ENCODE measurements around the gene PDZD7.
A peak's percentile ranks its signal among the peaks of the same experiment; 100 is the strongest.

Gene PDZD7

DNA sequence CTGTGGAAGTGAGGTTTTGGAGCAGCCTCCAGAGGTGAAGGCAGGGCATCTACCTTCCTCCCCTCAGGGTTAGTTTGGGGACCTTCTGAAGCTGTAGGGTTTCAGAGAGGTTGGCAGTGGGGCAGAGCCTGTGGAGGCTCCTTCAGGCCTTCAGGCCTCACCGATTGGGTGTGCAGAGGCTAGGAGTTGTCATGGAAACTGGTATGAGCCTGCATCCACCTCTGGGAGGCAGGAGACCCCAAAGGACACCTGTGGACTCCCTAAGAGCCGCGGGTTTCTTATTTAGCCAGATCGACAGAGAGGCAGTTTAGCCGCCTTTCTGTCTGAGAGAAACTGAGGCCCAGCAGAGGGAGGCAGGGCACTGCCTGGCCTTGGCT lies 29.3 kb downstream of the PDZD7 start:
- H2AFZ ChIP-seq (ENCODE audit: low read depth, low read length) = no peak overlapping the region
- 93% methylated on average over 5 of the region's 5 CpGs for WGBS

DNA sequence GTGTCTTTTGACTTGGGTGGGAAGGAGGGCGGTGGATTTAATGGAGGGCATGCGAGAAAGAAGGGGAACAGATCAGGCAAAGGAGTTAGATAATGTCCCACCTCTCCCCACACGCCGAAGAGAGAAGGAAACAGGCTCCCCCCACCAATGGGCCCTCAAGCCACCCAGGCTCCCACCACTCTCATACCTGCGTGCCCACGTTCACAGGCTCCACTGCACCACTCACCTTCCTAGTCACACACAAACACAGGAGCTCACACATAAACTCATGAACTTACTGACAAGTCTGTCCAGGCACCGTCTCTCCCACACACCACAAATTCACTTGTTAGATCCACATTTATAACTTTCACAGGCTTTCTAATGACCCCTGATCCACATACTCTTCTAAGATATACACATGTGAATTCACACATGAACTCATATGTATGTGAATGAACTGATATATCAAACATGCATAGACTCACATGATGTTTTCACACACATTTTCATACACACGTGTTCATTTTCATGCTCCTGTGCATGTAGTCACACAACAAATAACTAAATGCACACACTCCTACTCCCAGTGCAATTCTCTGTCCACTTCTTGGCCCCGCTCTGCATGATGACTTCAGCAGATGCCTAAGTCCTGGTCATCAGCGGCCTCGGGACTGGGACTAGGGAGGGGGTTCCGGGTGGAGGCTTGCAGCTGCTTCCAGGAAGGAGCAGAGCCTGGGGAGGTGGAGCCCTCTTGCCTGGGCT lies 29.8 kb downstream of the PDZD7 start:
- peak overlapping the region; percentile 12 to 20 for H2BK12ac ChIP-seq (ENCODE audit: low read length in 2 of 2)
- H3K27me3 ChIP-seq (ENCODE audit: control insufficient read depth in 1 of 2, insufficient read depth in 1 of 2, low read length in 2 of 2) = no peaks in the 10 kb centered on the region
- peak overlapping the region; percentile 43 for H3K4me2 ChIP-seq (ENCODE audit: low read length, poor library complexity, severe bottlenecking)
- peak; percentile 93 for DNase-seq
- H3K27ac ChIP-seq (ENCODE audit: low read length, poor library complexity, severe bottlenecking) = peak overlapping the region; percentile 83
- H3K9ac ChIP-seq (ENCODE audit: low read length) = peak overlapping the region; percentile 100
- H3K4me1 ChIP-seq (ENCODE audit: control insufficient read depth, insufficient read depth, low read depth, low read length) = peaks cover 39% of the 10 kb centered on the region
- peak overlapping the region; percentile 55 for H4K91ac ChIP-seq (ENCODE audit: low read length)
- H2AK5ac ChIP-seq (ENCODE audit: low read length, severe bottlenecking) = peak overlapping the region; percentile 27
- no peak overlapping the region for H2AFZ ChIP-seq (ENCODE audit: low read depth, low read length)
- peak overlapping the region; percentile 45 for H4K8ac ChIP-seq (ENCODE audit: low read length)
- H3K79me1 ChIP-seq (replicated peaks; ENCODE audit: low read length, poor library complexity, severe bottlenecking) = peaks cover 24% of the 10 kb centered on the region
- H3K4me3 ChIP-seq (ENCODE audit: insufficient read depth in 1 of 2, low read depth in 1 of 2, low read length in 2 of 2) = peak overlapping the region; percentile 75 to 96
- H3K14ac ChIP-seq (ENCODE audit: low read length in 2 of 2) = peak overlapping the region in 1 of 2 experiments; percentile 90
- H3K18ac ChIP-seq (ENCODE audit: low read depth in 1 of 2, low read length in 2 of 2) = peak overlapping the region; percentile 16 to 95
- peak overlapping the region; percentile 97 for H2BK120ac ChIP-seq (ENCODE audit: low read depth, low read length)
- no peak overlapping the region for H2BK5ac ChIP-seq (ENCODE audit: low read depth, low read length, poor library complexity, severe bottlenecking)
- H2BK15ac ChIP-seq (ENCODE audit: low read depth, poor library complexity, severe bottlenecking) = peak overlapping the region; percentile 60
- 40% methylated on average over 11 of the region's 12 CpGs for WGBS
- H3K9me3 ChIP-seq (ENCODE audit: control insufficient read depth, low read length) = no peaks in the 10 kb centered on the region
- H3K4ac ChIP-seq (ENCODE audit: low read depth in 1 of 2, low read length in 2 of 2) = peak overlapping the region in 1 of 2 experiments; percentile 96
- H3K23ac ChIP-seq (ENCODE audit: low read length in 2 of 2) = peak overlapping the region in 1 of 2 experiments; percentile 1
- peaks cover 38 to 40% of the 10 kb centered on the region in 2 experiments for H3K36me3 ChIP-seq (ENCODE audit: control insufficient read depth in 1 of 2, insufficient read depth in 2 of 2, low read depth in 1 of 2, low read length in 2 of 2)

More for the DNA sequence above, 29.3 kb downstream of the PDZD7 start:
- H3K27ac ChIP-seq (ENCODE audit: low read length, poor library complexity, severe bottlenecking) = peak overlapping the region; percentile 83
- H4K8ac ChIP-seq (ENCODE audit: low read length) = peak overlapping the region; percentile 15
- peaks cover 33% of the 10 kb centered on the region for H3K4me1 ChIP-seq (ENCODE audit: control insufficient read depth, insufficient read depth, low read depth, low read length)
- H3K18ac ChIP-seq (ENCODE audit: low read depth in 1 of 2, low read length in 2 of 2) = peak overlapping the region in 1 of 2 experiments; percentile 63
- DNase-seq = no peak
- peak overlapping the region; percentile 36 for H2BK120ac ChIP-seq (ENCODE audit: low read depth, low read length)
- peak overlapping the region; percentile 43 for H3K4me2 ChIP-seq (ENCODE audit: low read length, poor library complexity, severe bottlenecking)
- no peaks in the 10 kb centered on the region for H3K27me3 ChIP-seq (ENCODE audit: control insufficient read depth in 1 of 2, insufficient read depth in 1 of 2, low read length in 2 of 2)
- peaks cover 43 to 46% of the 10 kb centered on the region in 2 experiments for H3K36me3 ChIP-seq (ENCODE audit: control insufficient read depth in 1 of 2, insufficient read depth in 2 of 2, low read depth in 1 of 2, low read length in 2 of 2)
- no peaks in the 10 kb centered on the region for H3K9me3 ChIP-seq (ENCODE audit: control insufficient read depth, low read length)
- H2BK15ac ChIP-seq (ENCODE audit: low read depth, poor library complexity, severe bottlenecking) = no peak overlapping the region
- H2AK5ac ChIP-seq (ENCODE audit: low read length, severe bottlenecking) = peak overlapping the region; percentile 3
- H4K91ac ChIP-seq (ENCODE audit: low read length) = no peak overlapping the region
- peak overlapping the region in 1 of 2 experiments; percentile 25 for H2BK12ac ChIP-seq (ENCODE audit: low read length in 2 of 2)
- H3K79me1 ChIP-seq (replicated peaks; ENCODE audit: low read length, poor library complexity, severe bottlenecking) = peaks cover 22% of the 10 kb centered on the region
- peak overlapping the region in 1 of 2 experiments; percentile 71 for H3K4ac ChIP-seq (ENCODE audit: low read depth in 1 of 2, low read length in 2 of 2)
- peak overlapping the region in 1 of 2 experiments; percentile 96 for H3K4me3 ChIP-seq (ENCODE audit: insufficient read depth in 1 of 2, low read depth in 1 of 2, low read length in 2 of 2)
- no peak overlapping the region for H2BK5ac ChIP-seq (ENCODE audit: low read depth, low read length, poor library complexity, severe bottlenecking)
- H3K9ac ChIP-seq (ENCODE audit: low read length) = peak overlapping the region; percentile 100
- no peak overlapping the region for H3K23ac ChIP-seq (ENCODE audit: low read length in 2 of 2)
- peak overlapping the region in 1 of 2 experiments; percentile 26 for H3K14ac ChIP-seq (ENCODE audit: low read length in 2 of 2)

DNA sequence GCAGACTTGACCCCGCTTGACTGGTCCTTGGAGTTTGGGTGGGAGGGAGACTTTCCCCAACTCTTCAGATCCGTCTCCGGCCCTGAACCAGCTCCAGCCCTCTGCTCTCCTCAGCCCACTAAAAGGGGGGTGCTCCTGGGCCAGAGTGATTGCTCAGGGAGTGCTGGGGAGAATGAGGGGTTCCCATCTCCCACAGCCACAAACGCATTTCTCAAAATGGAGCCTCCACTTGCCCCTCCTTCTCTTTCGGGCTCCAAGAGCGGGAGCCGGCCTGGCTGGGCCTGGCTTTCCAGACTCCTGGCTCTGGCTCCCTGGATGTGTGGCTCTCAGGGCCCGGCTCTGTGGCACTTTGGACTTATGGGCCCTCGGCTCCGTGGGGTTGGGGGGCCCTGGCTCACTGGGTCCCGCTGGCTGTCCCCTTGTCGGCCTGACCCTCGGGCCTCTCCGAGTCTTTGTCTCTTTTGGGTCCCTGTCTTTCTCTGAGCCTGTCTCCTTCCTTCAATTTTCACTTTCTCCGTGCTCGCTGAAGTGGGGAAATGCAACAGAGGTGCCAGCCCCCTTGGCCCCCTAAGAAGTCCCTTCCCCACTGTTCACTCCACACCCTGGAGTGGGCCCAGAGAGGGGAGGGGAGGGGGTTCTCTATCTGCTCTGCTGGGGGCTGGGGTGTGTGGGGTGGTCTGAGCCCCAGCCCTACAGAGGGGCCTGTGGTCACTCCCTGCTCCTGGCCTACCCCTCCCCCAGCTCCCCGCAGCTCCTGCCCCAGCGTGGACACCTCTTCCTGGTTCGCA lies 30.6 kb downstream of the PDZD7 start:
- H3K27ac ChIP-seq (ENCODE audit: low read length, poor library complexity, severe bottlenecking) = peak overlapping the region; percentile 83
- H3K18ac ChIP-seq (ENCODE audit: low read depth in 1 of 2, low read length in 2 of 2) = peak overlapping the region; percentile 16 to 95
- peak overlapping the region; percentile 57 for H2AK5ac ChIP-seq (ENCODE audit: low read length, severe bottlenecking)
- H2AFZ ChIP-seq (ENCODE audit: low read depth, low read length) = no peak overlapping the region
- peak overlapping the region; percentile 11 for H2BK5ac ChIP-seq (ENCODE audit: low read depth, low read length, poor library complexity, severe bottlenecking)
- peak overlapping the region; percentile 75 to 96 for H3K4me3 ChIP-seq (ENCODE audit: insufficient read depth in 1 of 2, low read depth in 1 of 2, low read length in 2 of 2)
- H3K4ac ChIP-seq (ENCODE audit: low read depth in 1 of 2, low read length in 2 of 2) = peak overlapping the region; percentile 50 to 96
- H3K79me1 ChIP-seq (replicated peaks; ENCODE audit: low read length, poor library complexity, severe bottlenecking) = peaks cover 16% of the 10 kb centered on the region
- H2BK15ac ChIP-seq (ENCODE audit: low read depth, poor library complexity, severe bottlenecking) = peak overlapping the region; percentile 73
- H3K14ac ChIP-seq (ENCODE audit: low read length in 2 of 2) = peak overlapping the region in 1 of 2 experiments; percentile 78
- no peaks in the 10 kb centered on the region for H3K9me3 ChIP-seq (ENCODE audit: control insufficient read depth, low read length)
- peak overlapping the region; percentile 72 for H4K8ac ChIP-seq (ENCODE audit: low read length)
- peak; percentile 52 for DNase-seq
- peak overlapping the region; percentile 100 for H3K9ac ChIP-seq (ENCODE audit: low read length)
- peak overlapping the region; percentile 39 for H3K4me2 ChIP-seq (ENCODE audit: low read length, poor library complexity, severe bottlenecking)
- H3K23ac ChIP-seq (ENCODE audit: low read length in 2 of 2) = peak overlapping the region in 1 of 2 experiments; percentile 63
- peak overlapping the region; percentile 20 to 45 for H2BK12ac ChIP-seq (ENCODE audit: low read length in 2 of 2)
- 1% methylated on average over 13 of the region's 19 CpGs for WGBS
- H4K91ac ChIP-seq (ENCODE audit: low read length) = peak overlapping the region; percentile 99
- H2BK120ac ChIP-seq (ENCODE audit: low read depth, low read length) = peak overlapping the region; percentile 97
- H3K27me3 ChIP-seq (ENCODE audit: control insufficient read depth in 1 of 2, insufficient read depth in 1 of 2, low read length in 2 of 2) = no peaks in the 10 kb centered on the region
- peaks cover 39% of the 10 kb centered on the region for H3K4me1 ChIP-seq (ENCODE audit: control insufficient read depth, insufficient read depth, low read depth, low read length)
- peaks cover 30 to 32% of the 10 kb centered on the region in 2 experiments for H3K36me3 ChIP-seq (ENCODE audit: control insufficient read depth in 1 of 2, insufficient read depth in 2 of 2, low read depth in 1 of 2, low read length in 2 of 2)

Data from mesenchymal stem cell (in vitro differentiated cells and primary cell).